ENCODE data around the gene DCXR.

GRCh38 chr17:82077617-82078358 lies 40.3 kb upstream of the DCXR start:
- TF ChIP-seq CTCF (conservative IDR thresholded peaks at IDR 0.05; ENCODE audit: low read length) (no peak), EZH2phosphoT487 (IDR thresholded peaks at IDR 0.05; ENCODE audit: borderline replicate concordance, low read depth, low read length) (no peak)

Data from OCI-LY7 (cell line).